GM12865 (cell line): Measurements from ENCODE around the gene SYNPO2.

Experiments
- DNase-seq: peaks from one replicate; pipeline ENCODE4 v3.0.0; 2010; ENCODE audit warnings: low read depth
- H3K4me3 ChIP-seq: 2 replicates; pipeline ENCODE4 v1.5.1; 2011; ENCODE audit warnings: mild to moderate bottlenecking, low read depth, low read length, control low read depth
- TF ChIP-seq, protein P1 (sequence below): IDR thresholded peaks from 2 replicates; pipeline ENCODE4 v1.5.1; 2011; ENCODE audit warnings: low read length, control low read depth, low read depth, inconsistent platforms; ENCODE audit not compliant: insufficient read depth; ENCODE audit errors: missing control alignments

SYNPO2 gene

DNA sequence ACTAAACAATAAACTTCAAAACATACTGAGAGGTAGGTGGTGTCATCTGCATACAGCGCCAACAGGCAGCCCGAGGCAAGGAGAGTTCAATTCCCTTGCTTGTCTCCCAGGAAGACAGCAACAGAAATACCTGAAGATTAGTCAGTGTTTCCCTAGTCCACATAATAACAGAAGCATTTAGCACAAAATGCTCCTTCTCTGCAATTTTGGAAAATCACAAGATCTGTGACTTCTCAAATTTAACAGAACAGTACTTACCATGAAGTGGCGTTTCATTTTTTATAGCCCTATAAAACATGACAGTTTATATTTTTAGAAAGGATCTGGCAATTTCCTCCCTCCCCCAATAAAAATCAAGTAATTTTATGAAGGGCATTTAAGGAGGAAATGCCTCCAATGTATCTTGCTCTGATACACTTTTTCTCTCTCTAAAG, 179.9 kb downstream of the SYNPO2 start:
- no peak overlapping the region for H3K4me3 ChIP-seq
- TF ChIP-seq, protein P1, sequence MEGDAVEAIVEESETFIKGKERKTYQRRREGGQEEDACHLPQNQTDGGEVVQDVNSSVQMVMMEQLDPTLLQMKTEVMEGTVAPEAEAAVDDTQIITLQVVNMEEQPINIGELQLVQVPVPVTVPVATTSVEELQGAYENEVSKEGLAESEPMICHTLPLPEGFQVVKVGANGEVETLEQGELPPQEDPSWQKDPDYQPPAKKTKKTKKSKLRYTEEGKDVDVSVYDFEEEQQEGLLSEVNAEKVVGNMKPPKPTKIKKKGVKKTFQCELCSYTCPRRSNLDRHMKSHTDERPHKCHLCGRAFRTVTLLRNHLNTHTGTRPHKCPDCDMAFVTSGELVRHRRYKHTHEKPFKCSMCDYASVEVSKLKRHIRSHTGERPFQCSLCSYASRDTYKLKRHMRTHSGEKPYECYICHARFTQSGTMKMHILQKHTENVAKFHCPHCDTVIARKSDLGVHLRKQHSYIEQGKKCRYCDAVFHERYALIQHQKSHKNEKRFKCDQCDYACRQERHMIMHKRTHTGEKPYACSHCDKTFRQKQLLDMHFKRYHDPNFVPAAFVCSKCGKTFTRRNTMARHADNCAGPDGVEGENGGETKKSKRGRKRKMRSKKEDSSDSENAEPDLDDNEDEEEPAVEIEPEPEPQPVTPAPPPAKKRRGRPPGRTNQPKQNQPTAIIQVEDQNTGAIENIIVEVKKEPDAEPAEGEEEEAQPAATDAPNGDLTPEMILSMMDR: no peak
- DNase-seq: no peak

DNA sequence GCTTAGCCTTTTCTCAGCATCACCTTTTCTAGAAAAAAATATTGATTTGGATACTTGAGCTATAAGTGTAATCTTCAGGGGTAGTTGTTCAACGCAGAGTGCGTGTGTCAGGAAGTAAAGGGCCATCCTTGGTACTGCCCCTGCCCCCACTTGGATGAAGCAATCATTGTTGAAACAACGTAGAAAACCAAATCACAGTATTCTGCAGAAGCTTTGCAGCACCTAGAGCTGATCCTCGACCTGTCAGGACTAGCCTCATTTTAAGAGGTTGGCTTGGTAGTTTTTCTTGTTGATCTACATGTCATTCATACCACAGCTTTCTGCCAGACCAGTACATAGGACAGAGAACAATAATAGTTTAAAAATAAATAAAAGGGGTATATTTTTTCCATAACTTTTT, 181.6 kb downstream of the SYNPO2 start:
- DNase-seq: no peak
- no peak overlapping the region for H3K4me3 ChIP-seq
- TF ChIP-seq, protein P1: no peak

DNA sequence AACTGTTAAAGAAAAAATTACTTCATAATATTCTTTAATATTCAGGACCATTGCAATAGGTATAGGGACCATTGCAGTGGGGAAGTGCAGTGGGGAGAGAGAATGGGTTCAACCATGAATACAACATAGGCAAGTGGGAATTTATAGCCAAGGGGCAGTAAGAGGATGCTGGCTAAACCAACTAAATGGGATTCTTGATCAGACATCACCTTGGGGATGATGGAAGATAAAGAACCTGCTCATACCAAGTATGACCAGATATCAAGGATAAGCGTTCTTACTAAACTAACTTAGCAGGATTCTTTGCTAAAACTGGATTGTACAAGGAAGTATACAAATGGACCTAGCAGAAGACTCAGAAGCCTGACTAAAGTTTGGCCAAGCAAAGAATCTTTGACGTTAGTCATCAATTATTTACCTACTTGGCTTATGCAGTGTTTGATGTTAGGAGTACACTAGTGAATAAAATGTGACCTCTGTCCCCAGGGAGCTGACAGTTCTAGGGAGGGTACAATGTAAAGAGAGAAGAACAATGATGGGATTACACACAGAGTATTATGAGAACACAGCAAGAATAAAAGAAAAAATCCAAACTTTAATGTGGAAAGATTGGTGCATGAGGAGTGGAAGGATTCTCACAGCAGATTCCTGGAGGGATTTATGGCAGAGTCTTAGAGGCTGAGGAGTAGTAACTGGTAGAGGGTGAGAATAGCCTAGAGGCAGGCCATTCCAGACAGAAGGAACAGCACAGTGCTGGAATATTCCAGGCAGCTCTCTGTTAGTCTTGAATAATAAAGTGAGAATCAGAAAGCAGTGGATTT, 192.3 kb downstream of the SYNPO2 start:
- H3K4me3 ChIP-seq: no peak overlapping the region
- DNase-seq: no peak
- TF ChIP-seq, protein P1: no peak

DNA sequence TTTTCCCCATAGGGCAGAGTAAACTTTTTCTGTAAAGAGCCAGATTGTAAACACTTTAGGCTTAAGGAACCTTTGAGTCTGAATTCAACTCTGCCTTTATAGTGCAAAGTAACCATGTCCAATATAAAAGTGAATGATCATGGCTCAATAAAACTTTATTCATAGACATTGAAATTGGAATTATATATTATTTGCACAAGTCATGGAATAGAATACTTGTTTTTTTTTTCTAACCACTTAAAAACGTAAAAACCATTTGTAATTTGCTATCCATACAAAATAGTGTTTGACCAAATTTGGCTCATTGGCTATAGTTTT, 192.8 kb downstream of the SYNPO2 start:
- DNase-seq: no peak
- H3K4me3 ChIP-seq: no peak overlapping the region
- TF ChIP-seq, protein P1: no peak

DNA sequence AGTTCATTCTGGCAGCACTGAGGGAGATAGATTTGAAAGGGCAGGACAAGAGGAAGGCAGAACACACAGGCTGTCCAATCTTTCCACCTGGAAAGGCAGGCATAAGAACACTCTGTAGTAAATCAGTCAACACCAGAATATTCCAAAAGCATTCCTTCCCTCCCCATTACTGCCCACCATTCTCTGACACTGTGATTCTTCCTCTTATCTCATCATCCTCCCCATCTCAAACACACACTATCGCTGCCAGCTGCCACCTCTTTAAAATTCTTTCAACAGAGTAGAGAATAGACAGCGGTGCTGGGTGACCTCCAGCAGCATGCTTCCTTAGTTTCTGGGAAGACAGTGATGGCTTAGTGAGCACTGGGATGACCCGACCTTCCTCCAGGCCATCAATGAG, 193.3 kb downstream of the SYNPO2 start:
- DNase-seq: no peak
- TF ChIP-seq, protein P1: no peak
- no peak overlapping the region for H3K4me3 ChIP-seq

DNA sequence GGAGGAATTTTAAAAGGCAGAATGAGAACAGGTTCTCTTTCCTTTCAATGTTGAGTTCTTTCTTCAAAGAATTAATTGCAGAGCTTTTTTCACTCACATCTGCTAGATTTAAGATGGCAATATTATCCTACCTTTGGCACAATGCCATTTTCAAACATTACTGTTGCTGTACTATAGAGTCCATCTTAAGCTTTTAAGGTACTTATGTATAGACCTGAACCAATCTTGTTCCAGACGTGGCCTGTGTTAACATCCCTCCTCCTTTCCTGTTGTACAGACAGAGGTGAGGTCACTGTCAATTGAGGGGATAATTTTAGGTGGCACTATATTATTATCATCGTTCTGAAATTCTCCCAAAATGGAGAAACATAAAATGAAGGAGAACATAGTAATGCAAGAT, 194.0 kb downstream of the SYNPO2 start:
- no peak overlapping the region for H3K4me3 ChIP-seq
- no peak for DNase-seq
- TF ChIP-seq, protein P1: no peak

DNA sequence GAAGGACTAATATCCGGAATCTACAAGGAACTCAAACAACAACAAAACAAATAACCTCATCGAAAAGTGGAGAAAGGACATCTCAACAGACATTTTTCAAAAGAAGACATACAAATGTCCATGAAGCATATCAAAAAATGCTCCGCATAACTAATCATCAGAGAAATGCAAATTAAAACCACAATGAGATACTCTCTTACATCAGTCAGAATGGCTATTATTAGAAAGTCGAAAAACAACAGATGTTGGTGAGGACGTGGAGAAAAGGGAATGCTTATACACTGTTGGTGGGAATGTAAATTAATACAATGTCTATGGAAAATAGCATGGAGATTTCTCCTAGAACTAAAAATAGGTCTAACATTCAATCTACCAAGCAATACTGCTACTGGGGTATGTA, 195.9 kb downstream of the SYNPO2 start:
- no peak overlapping the region for H3K4me3 ChIP-seq
- no peak for DNase-seq
- TF ChIP-seq, protein P1: no peak
